ENCODE data around the gene MYL2. TPM values are rescaled to one million over a fixed set of nuclear protein-coding genes. Genes with fewer than 3 reads are reported as not detected.

Gene MYL2
- total RNA-seq, 4 donors from 2014 or later, result 2.7 TPM; not detected in 3

DNA sequence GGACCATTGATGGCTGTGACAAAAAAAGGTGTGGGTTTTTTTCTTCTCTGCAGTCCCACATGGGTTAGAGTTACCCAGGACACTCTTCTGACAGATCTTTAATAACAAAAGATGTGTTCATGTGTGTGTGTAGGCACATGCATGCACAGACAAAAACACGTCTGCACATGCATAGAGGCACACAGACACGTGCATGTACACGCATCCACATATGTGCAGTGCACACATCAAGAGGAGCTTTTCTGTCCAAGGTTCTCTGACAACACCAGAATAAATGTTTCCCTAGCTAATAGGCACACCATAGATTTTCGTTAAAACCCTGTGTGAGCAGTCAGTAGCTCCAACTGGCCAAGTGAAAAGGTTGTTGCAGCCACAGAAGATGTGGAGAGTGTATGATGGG is 2.8 kb upstream of the MYL2 start:
- TF ChIP-seq, protein P1, sequence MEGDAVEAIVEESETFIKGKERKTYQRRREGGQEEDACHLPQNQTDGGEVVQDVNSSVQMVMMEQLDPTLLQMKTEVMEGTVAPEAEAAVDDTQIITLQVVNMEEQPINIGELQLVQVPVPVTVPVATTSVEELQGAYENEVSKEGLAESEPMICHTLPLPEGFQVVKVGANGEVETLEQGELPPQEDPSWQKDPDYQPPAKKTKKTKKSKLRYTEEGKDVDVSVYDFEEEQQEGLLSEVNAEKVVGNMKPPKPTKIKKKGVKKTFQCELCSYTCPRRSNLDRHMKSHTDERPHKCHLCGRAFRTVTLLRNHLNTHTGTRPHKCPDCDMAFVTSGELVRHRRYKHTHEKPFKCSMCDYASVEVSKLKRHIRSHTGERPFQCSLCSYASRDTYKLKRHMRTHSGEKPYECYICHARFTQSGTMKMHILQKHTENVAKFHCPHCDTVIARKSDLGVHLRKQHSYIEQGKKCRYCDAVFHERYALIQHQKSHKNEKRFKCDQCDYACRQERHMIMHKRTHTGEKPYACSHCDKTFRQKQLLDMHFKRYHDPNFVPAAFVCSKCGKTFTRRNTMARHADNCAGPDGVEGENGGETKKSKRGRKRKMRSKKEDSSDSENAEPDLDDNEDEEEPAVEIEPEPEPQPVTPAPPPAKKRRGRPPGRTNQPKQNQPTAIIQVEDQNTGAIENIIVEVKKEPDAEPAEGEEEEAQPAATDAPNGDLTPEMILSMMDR (IDR thresholded peaks at IDR 0.05), result no peak
- TF ChIP-seq POLR2A (IDR thresholded peaks at IDR 0.05), result no peak
- Histone ChIP-seq H3K4me1 (no peaks in the 10 kb centered on the region), H3K4me3 (no peak overlapping the region), H3K27ac (no peak overlapping the region), H3K36me3 (no peaks in the 10 kb centered on the region), H3K9me3 (no peaks in the 10 kb centered on the region), H3K27me3 (no peaks in the 10 kb centered on the region)
- DNase-seq, result no peak
- intact Hi-C loops (cut with DNase I; ENCODE audit: low total_unique reads), result no loop called here

DNA sequence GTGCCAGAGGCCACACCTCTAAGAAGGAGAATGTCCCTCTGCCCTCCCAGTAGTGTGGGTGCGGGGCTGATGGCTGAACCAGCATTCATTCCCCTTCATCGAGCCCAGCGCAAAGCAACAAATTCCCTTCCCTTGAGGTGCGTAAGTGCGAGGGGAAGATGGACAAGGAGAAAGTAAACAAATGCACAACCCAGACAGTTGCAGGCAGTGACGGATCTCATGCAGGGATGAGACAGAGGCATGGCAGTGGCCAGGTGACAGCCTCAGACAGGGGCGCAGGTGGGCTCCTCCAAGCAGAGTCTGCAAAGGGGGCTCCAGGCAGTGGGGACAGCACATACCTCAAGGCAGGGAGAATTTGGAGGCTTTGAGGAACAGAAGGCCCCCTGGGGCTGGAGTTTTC is 2.3 kb upstream of the MYL2 start:
- no peak for TF ChIP-seq POLR2A (IDR thresholded peaks at IDR 0.05)
- TF ChIP-seq, protein P1 (IDR thresholded peaks at IDR 0.05), result no peak
- Histone ChIP-seq H3K4me3 (no peak overlapping the region), H3K4me1 (no peaks in the 10 kb centered on the region), H3K9me3 (no peaks in the 10 kb centered on the region), H3K27me3 (no peaks in the 10 kb centered on the region), H3K27ac (no peak overlapping the region), H3K36me3 (no peaks in the 10 kb centered on the region)
- intact Hi-C loops (cut with DNase I; ENCODE audit: low total_unique reads), result no loop called here
- no peak for DNase-seq

DNA sequence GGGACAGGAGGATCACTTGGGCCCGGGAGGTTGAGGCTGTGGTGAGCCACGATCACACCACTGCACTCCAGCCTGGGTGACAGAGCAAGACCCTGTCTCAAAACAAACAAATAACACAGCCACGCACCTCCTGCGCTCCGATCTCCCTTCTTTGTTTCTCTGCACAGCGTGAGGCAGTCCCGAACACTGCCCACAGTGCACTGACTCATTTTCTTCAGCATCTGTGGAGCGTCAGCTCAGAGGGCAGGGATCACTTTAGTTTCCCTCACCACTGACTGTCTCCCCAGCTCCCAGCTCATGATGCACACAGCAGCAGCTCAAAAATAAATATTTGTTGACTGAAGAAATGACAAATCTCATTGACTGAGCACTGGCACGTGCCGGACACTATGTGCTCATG is 883 bp upstream of the MYL2 start:
- Histone ChIP-seq H3K4me1 (no peaks in the 10 kb centered on the region), H3K27me3 (no peaks in the 10 kb centered on the region), H3K4me3 (no peak overlapping the region), H3K36me3 (no peaks in the 10 kb centered on the region), H3K27ac (no peak overlapping the region), H3K9me3 (no peaks in the 10 kb centered on the region)
- DNase-seq, result no peak
- TF ChIP-seq POLR2A (IDR thresholded peaks at IDR 0.05), result no peak
- TF ChIP-seq, protein P1 (IDR thresholded peaks at IDR 0.05), result no peak
- intact Hi-C loops (cut with DNase I; ENCODE audit: low total_unique reads), result no loop called here

DNA sequence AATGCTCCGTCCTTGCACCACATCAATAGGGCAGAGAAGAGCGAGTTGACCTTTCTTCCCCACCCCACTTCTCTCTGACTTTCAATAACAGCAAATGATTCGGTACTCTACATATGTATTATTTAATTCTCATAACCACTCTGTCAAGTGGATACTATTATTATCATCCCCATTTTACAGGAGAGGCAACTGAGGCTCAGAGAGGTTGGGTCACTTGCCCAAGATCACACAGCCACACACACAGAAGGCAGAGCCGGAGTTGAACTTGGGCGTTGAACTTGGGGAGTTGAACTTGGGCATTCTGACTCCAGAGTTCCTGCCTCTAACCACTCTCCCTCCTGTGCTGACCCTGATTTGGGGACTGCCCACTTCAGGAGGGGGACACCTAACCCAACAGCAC is 659 bp downstream of the MYL2 start:
- no peaks in the 10 kb centered on the region for H3K9me3 ChIP-seq

DNA sequence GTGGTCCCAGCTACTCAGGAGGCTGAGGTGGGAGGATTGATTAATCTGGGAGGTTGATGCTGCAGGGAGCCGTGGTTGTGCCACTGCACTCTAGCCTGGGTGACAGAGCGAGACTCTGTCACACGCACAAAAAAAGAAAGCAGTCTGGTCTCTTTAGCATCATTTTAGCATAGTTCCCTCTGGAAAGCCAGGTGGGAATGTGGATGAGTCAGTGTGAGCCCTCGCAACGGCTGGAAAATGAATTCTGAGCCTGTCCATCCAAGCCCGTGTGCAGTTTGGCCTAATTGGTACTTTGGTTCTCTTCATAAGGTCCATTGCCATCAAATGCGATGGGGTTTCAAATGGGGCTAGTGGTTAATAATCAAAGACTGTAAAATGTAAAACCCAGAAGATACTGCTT is 2.4 kb downstream of the MYL2 start:
- H3K4me3 ChIP-seq, result no peak overlapping the region
- H3K36me3 ChIP-seq, result no peaks in the 10 kb centered on the region
- H3K27ac ChIP-seq, result no peak overlapping the region
- H3K4me1 ChIP-seq, result no peaks in the 10 kb centered on the region
- TF ChIP-seq POLR2A (IDR thresholded peaks at IDR 0.05), result no peak
- TF ChIP-seq, protein P1 (IDR thresholded peaks at IDR 0.05), result no peak
- no peak for DNase-seq
- H3K9me3 ChIP-seq, result no peaks in the 10 kb centered on the region
- no peaks in the 10 kb centered on the region for H3K27me3 ChIP-seq
- intact Hi-C loops (cut with DNase I; ENCODE audit: low total_unique reads), result no loop called here

More for the DNA sequence above, 659 bp downstream of the MYL2 start:
- TF ChIP-seq POLR2A (IDR thresholded peaks at IDR 0.05), result no peak
- TF ChIP-seq, protein P1 (IDR thresholded peaks at IDR 0.05), result no peak
- H3K4me3 ChIP-seq, result no peak overlapping the region
- no peak overlapping the region for H3K27ac ChIP-seq
- intact Hi-C loops (cut with DNase I; ENCODE audit: low total_unique reads), result no loop called here
- no peak for DNase-seq
- no peaks in the 10 kb centered on the region for H3K27me3 ChIP-seq
- H3K36me3 ChIP-seq, result no peaks in the 10 kb centered on the region
- H3K4me1 ChIP-seq, result no peaks in the 10 kb centered on the region

All from uterus (tissue), 4 donors.